Measurements from ENCODE around the gene TNFAIP1. TPM values are rescaled to one million over a fixed set of nuclear protein-coding genes. Genes with fewer than 3 reads are reported as not detected.

TNFAIP1 gene
- total RNA-seq, 2 donors from 2014 or later, result 25.7 to 26.2 TPM

- ATAC-seq, result peak; percentile 99 to 100
- peak within 1 kb of the TSS; percentile 96 to 99 for H3K27ac Mint-ChIP-seq
- H3K9me3 Mint-ChIP-seq, result no peaks in the 10 kb centered on the region
- peak; percentile 96 for DNase-seq (ENCODE audit: low spot score in 2 of 2)
- peaks cover 7 to 32% of the 10 kb centered on the region in 2 donors for H3K36me3 Mint-ChIP-seq
Observed at GRCh38 chr17:28357061-28357900, 21.7 kb downstream of the TNFAIP1 start, which contains the start of gene POLDIP2. Gene POLDIP2 (minus strand): TSS chr17:28357527. CDS start chr17:28357448, 79 bp downstream.

GRCh38 chr17:28357901-28358197 lies 22.3 kb downstream of the TNFAIP1 start:
- DNase-seq (ENCODE audit: low spot score in 2 of 2) (no peak), ATAC-seq (no peak)
- Mint-ChIP-seq H3K36me3 (peaks cover 7 to 32% of the 10 kb centered on the region in 2 donors), H3K9me3 (no peaks in the 10 kb centered on the region), H3K27ac (peak overlapping the region; percentile 96 to 99)

- DNase-seq (ENCODE audit: low spot score in 2 of 2), result no peak
- no peaks in the 10 kb centered on the region for H3K9me3 Mint-ChIP-seq
- H3K36me3 Mint-ChIP-seq, result peaks cover 0 to 15% of the 10 kb centered on the region in 2 donors
- no peak for ATAC-seq
- peak overlapping the region in 1 of 2 donors; percentile 7 for H3K27ac Mint-ChIP-seq
Observed at GRCh38 chr17:28363186-28363585, 27.6 kb downstream of the TNFAIP1 start.

- Mint-ChIP-seq H3K27ac (no peak overlapping the region), H3K36me3 (peaks cover 0 to 14% of the 10 kb centered on the region in 2 donors), H3K9me3 (no peaks in the 10 kb centered on the region)
- DNase-seq (ENCODE audit: low spot score in 2 of 2) (no peak), ATAC-seq (no peak)
Observed at GRCh38 chr17:28363776-28364650, 28.5 kb downstream of the TNFAIP1 start.

- Mint-ChIP-seq H3K36me3 (peaks cover 0 to 14% of the 10 kb centered on the region in 2 donors), H3K27ac (peak within 1 kb of the TSS in 1 of 2 donors; percentile 74), H3K9me3 (no peaks in the 10 kb centered on the region)
- DNase-seq (ENCODE audit: low spot score in 2 of 2) (no peak), ATAC-seq (no peak)
Observed at GRCh38 chr17:28364665-28365363, 29.3 kb downstream of the TNFAIP1 start, which contains the start of gene SEBOX. Gene SEBOX (minus strand): TSS chr17:28365199. CDS start chr17:28365151, 48 bp downstream.

- DNase-seq (ENCODE audit: low spot score in 2 of 2) (no peak), ATAC-seq (no peak)
- Mint-ChIP-seq H3K36me3 (peaks cover 0 to 9% of the 10 kb centered on the region in 2 donors), H3K9me3 (no peaks in the 10 kb centered on the region), H3K27ac (no peak overlapping the region)
Observed at GRCh38 chr17:28365487-28365886, 29.9 kb downstream of the TNFAIP1 start.

- Mint-ChIP-seq H3K27ac (peak overlapping the region; percentile 37 to 74), H3K9me3 (no peaks in the 10 kb centered on the region)
Observed at GRCh38 chr17:28366605-28367004, 31.0 kb downstream of the TNFAIP1 start.

GRCh38 chr17:28367641-28368305 lies 32.2 kb downstream of the TNFAIP1 start:
- Mint-ChIP-seq H3K27ac (no peak overlapping the region), H3K36me3 (peaks cover 0 to 6% of the 10 kb centered on the region in 2 donors), H3K9me3 (no peaks in the 10 kb centered on the region)
- no peak for DNase-seq (ENCODE audit: low spot score in 2 of 2)
- ATAC-seq, result no peak

More at GRCh38 chr17:28366605-28367004, 31.0 kb downstream of the TNFAIP1 start:
- no peaks in the 10 kb centered on the region for H3K36me3 Mint-ChIP-seq
- no peak for DNase-seq (ENCODE audit: low spot score in 2 of 2)
- no peak for ATAC-seq

GRCh38 chr17:28368306-28368831 lies 32.8 kb downstream of the TNFAIP1 start:
- DNase-seq (ENCODE audit: low spot score in 2 of 2) (no peak), ATAC-seq (no peak)
- Mint-ChIP-seq H3K9me3 (no peaks in the 10 kb centered on the region), H3K27ac (no peak overlapping the region), H3K36me3 (peaks cover 0 to 11% of the 10 kb centered on the region in 2 donors)

GRCh38 chr17:28368915-28369683 lies 33.5 kb downstream of the TNFAIP1 start:
- ATAC-seq (no peak), DNase-seq (ENCODE audit: low spot score in 2 of 2) (no peak)
- Mint-ChIP-seq H3K36me3 (peaks cover 0 to 16% of the 10 kb centered on the region in 2 donors), H3K9me3 (no peaks in the 10 kb centered on the region), H3K27ac (no peak overlapping the region)

GRCh38 chr17:28369684-28370034 lies 34.1 kb downstream of the TNFAIP1 start:
- no peaks in the 10 kb centered on the region for H3K9me3 Mint-ChIP-seq
- no peak for DNase-seq (ENCODE audit: low spot score in 2 of 2)
- no peak for ATAC-seq
- peak overlapping the region in 1 of 2 donors; percentile 82 for H3K27ac Mint-ChIP-seq
- H3K36me3 Mint-ChIP-seq, result peaks cover 0 to 16% of the 10 kb centered on the region in 2 donors

GRCh38 chr17:28370035-28370743 lies 34.6 kb downstream of the TNFAIP1 start, which contains the start of gene VTN:
Gene VTN (minus strand): TSS chr17:28370307. CDS start chr17:28370203, 104 bp downstream.
- H3K27ac Mint-ChIP-seq, result peak within 1 kb of the TSS; percentile 82 to 94
- H3K36me3 Mint-ChIP-seq, result peaks cover 0 to 16% of the 10 kb centered on the region in 2 donors
- no peaks in the 10 kb centered on the region for H3K9me3 Mint-ChIP-seq
- ATAC-seq (no peak), DNase-seq (ENCODE audit: low spot score in 2 of 2) (no peak)

GRCh38 chr17:28370744-28371103 lies 35.2 kb downstream of the TNFAIP1 start:
- H3K27ac Mint-ChIP-seq, result peak overlapping the region in 1 of 2 donors; percentile 82
- no peak for DNase-seq (ENCODE audit: low spot score in 2 of 2)

GRCh38 chr17:28371245-28372202 lies 36.0 kb downstream of the TNFAIP1 start, which contains the start of gene SARM1:
Gene SARM1 (plus strand): TSS chr17:28371694. CDS start chr17:28372033, 339 bp downstream.
- H3K9me3 Mint-ChIP-seq, result no peaks in the 10 kb centered on the region
- ATAC-seq, result peak; percentile 87 to 95
- H3K27ac Mint-ChIP-seq, result peak within 1 kb of the TSS; percentile 82 to 94
- H3K36me3 Mint-ChIP-seq, result peaks cover 0 to 16% of the 10 kb centered on the region in 2 donors
- peak; percentile 84 to 91 for DNase-seq (ENCODE audit: low spot score in 2 of 2)

More at GRCh38 chr17:28370744-28371103, 35.2 kb downstream of the TNFAIP1 start:
- no peak for ATAC-seq
- Mint-ChIP-seq H3K36me3 (peaks cover 0 to 16% of the 10 kb centered on the region in 2 donors), H3K9me3 (no peaks in the 10 kb centered on the region)

Measured in activated naive CD4-positive, alpha-beta T cell treated with anti-CD3 and anti-CD28 coated beads, Interleukin-2, amount 50 U/mL, for 72 hours (primary cell).